Measurements from ENCODE around the gene SLC36A1.

Gene SLC36A1

GRCh38 chr5:151531581-151531980 lies 84.2 kb downstream of the SLC36A1 start:
- no peak for DNase-seq (ENCODE audit: low read depth in 2 of 2, low spot score in 1 of 2)

- no peak for DNase-seq (ENCODE audit: low read depth in 2 of 2, low spot score in 1 of 2)
Measured at GRCh38 chr5:151532416-151532815, 85.0 kb downstream of the SLC36A1 start.

DNA sequence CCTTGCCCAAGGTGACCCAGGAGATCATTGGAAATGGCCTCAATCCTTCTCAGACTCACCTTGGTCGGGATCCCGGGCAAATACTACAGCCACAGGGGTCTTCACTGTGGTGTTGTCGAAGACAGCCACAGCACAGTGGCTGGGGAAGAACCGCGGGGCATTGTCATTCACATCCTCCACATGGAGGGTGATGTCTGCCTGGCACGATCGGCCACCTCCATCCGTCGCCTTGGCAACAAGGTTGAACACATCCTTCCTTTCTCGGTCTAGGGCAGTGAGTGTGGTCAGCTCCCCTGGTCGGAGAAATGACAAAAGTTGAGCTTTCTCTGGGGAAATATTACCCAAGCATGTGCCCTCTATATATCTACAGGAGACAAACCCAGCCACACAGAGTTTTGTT lies 86.9 kb downstream of the SLC36A1 start:
- no peak for DNase-seq (ENCODE audit: low read depth in 2 of 2, low spot score in 1 of 2)

- no peak for DNase-seq (ENCODE audit: low read depth in 2 of 2, low spot score in 1 of 2)
Measured at GRCh38 chr5:151537044-151537443, 89.6 kb downstream of the SLC36A1 start.

DNA sequence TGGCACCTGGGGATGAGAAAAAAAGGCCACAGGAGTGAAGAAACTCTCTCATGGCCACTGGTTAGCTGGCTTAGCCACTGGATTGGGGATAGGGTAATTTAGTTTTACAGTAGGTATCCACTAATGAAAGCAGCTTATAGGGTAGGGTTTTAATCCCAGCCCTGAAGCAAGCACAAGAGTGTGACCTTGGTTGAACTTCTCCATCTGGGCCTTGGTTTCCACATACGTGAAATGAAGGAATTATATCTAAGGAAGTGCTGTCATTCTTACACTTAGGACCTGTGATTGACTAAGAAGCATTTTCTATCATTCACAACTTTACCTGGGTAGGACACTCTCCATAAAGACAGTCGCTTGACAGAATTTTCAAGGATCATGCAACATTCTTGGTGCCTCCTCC lies 94.2 kb downstream of the SLC36A1 start:
- no peak for DNase-seq (ENCODE audit: low read depth in 2 of 2, low spot score in 1 of 2)

Measured in stimulated activated CD8-positive, alpha-beta memory T cell treated with anti-CD3 and anti-CD28 coated beads, Interleukin-4, amount 100 ng/mL, for 4 hours (primary cell).